Cardiac muscle cell (in vitro differentiated cells and primary cell): ENCODE results near the gene NEO1. TPM values are rescaled to one million over a fixed set of nuclear protein-coding genes. Genes with fewer than 3 reads are reported as not detected.
"Not testable (repeated sequence)": the region's sequence is repeated elsewhere in the genome, so short reads cannot be mapped to it uniquely, and the experiment has no call there.

Source experiments
- DNase-seq, 2 donors: peaks; one replicate each; pipeline versions ENCODE4 v3.0.0 to v3.0.0-alpha.2; 2010 to 2017; ENCODE audit warnings: low read depth in 1 of 2, low spot score in 1 of 2
- H3K27ac ChIP-seq: fragments of 200-600 bp; sonication (generic); 2 replicates; pipeline ENCODE4 v1.5.1; 2016
- H3K27me3 ChIP-seq: fragments of 200-600 bp; sonication (generic); 2 replicates; pipeline ENCODE4 v1.6.0; 2016; ENCODE audit warnings: control low read depth
- H3K36me3 ChIP-seq: fragments of 200-600 bp; sonication (generic); 2 replicates; pipeline ENCODE4 v1.5.1; 2016; ENCODE audit warnings: control low read depth
- H3K4me1 ChIP-seq: fragments of 200-600 bp; sonication (generic); 2 replicates; pipeline ENCODE4 v1.8.1; 2017; ENCODE audit warnings: low read depth, mild to moderate bottlenecking, mixed run types
- H3K4me3 ChIP-seq: fragments of 200-600 bp; sonication (generic); 2 replicates; pipeline ENCODE4 v1.5.1; 2016; ENCODE audit warnings: mild to moderate bottlenecking
- H3K9me3 ChIP-seq: fragments of 200-600 bp; sonication (generic); 2 replicates; pipeline ENCODE4 v1.5.1; 2017; ENCODE audit warnings: low read depth, mild to moderate bottlenecking, control low read depth
- polyA plus RNA-seq: library from polyadenylated mRNA; unstranded; fragments of >200 nt; fragmentation: Nextera tagmentation; extraction: Ambion mirVana; gene quantifications from 2 replicates; pipeline ENCODE4 v1.2.1, GENCODE V29; 2016
- total RNA-seq: library from RNA; depleted of rRNA; stranded (reverse); fragments of >200 nt; gene quantifications from 2 replicates; pipeline ENCODE4 v1.2.3, GENCODE V29; 2016
- TF ChIP-seq, protein P1 (sequence below): IDR thresholded peaks from 2 replicates; pipeline ENCODE4 v1.5.1; 2012; ENCODE audit warnings: low read depth, mild to moderate bottlenecking, low read length

The NEO1 gene
- total and polyA plus RNA-seq, 2 experiments from 2014 or later = 12.9 to 37.4 TPM

DNA sequence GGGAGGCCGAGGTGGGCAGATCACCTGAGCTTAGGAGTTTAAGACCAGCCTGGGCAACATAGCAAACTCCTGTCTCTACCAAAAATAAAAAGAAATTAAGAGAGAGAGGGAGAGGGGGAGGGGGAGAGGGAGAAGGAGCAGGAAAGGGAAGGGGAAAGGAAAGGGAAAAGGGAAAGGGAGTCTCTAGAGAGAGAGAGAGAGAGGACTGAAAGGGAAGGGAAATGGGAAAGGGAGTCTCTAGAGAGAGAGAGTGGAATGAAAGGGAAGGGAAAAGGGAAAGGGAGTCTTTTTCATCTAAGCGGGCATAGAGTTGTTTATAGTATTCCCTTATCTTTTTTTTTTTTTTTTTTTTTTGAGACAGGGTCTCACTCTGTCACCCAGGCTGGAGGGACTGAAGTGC lies 148.1 kb downstream of the NEO1 start:
- Histone ChIP-seq H3K9me3 (no peaks in the 10 kb centered on the region), H3K4me1 (no peaks in the 10 kb centered on the region), H3K36me3 (no peaks in the 10 kb centered on the region), H3K27me3 (no peaks in the 10 kb centered on the region), H3K4me3 (no peak overlapping the region), H3K27ac (no peak overlapping the region)
- TF ChIP-seq, protein P1, sequence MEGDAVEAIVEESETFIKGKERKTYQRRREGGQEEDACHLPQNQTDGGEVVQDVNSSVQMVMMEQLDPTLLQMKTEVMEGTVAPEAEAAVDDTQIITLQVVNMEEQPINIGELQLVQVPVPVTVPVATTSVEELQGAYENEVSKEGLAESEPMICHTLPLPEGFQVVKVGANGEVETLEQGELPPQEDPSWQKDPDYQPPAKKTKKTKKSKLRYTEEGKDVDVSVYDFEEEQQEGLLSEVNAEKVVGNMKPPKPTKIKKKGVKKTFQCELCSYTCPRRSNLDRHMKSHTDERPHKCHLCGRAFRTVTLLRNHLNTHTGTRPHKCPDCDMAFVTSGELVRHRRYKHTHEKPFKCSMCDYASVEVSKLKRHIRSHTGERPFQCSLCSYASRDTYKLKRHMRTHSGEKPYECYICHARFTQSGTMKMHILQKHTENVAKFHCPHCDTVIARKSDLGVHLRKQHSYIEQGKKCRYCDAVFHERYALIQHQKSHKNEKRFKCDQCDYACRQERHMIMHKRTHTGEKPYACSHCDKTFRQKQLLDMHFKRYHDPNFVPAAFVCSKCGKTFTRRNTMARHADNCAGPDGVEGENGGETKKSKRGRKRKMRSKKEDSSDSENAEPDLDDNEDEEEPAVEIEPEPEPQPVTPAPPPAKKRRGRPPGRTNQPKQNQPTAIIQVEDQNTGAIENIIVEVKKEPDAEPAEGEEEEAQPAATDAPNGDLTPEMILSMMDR = no peak
- DNase-seq = no peak

DNA sequence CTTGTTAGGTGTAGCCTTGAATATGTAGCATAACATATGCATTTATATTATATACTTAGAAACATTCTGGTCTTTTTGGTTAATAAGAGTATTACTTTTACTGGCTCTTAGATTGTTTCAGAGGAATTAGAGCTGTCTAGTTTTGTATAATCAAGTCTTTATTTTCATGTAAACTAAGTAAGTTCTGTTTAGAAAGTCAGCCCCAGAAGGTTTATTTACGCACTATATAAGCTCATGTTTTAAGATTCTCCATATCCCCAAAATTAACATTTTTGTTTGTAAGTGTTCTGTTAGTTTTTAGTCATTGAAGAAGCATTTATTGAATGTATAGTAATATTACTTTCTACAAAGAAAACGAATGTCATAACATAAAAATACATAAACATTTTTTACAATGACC lies 158.4 kb downstream of the NEO1 start:
- Histone ChIP-seq H3K27ac (no peak overlapping the region), H3K36me3 (no peaks in the 10 kb centered on the region), H3K27me3 (no peaks in the 10 kb centered on the region), H3K9me3 (no peaks in the 10 kb centered on the region), H3K4me3 (no peak overlapping the region), H3K4me1 (no peaks in the 10 kb centered on the region)
- DNase-seq = no peak
- TF ChIP-seq, protein P1 = no peak

DNA sequence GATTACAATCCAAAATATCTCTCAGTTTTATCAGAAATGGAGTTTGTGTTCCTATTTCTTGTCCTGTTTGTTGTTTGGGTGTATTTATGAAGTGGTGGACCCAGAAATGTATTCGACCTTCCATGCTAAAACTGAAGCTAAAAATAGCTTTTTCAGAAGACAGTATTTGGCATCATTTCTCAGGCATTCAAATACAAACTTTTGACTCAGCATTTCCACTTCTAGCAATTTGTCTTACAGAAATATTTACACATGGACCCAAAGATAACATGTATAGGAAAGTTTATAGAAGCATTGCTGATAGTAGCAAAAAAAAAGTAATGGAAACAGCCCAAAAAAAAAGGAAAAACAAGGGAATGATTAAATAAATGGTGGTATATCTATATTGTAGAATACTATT lies 160.2 kb downstream of the NEO1 start:
- peak in 1 of 2 donors; percentile 36 for DNase-seq
- H3K9me3 ChIP-seq = no peaks in the 10 kb centered on the region
- no peaks in the 10 kb centered on the region for H3K27me3 ChIP-seq
- H3K4me3 ChIP-seq = no peak overlapping the region
- TF ChIP-seq, protein P1 = no peak
- no peak overlapping the region for H3K27ac ChIP-seq
- no peaks in the 10 kb centered on the region for H3K4me1 ChIP-seq
- no peaks in the 10 kb centered on the region for H3K36me3 ChIP-seq

DNA sequence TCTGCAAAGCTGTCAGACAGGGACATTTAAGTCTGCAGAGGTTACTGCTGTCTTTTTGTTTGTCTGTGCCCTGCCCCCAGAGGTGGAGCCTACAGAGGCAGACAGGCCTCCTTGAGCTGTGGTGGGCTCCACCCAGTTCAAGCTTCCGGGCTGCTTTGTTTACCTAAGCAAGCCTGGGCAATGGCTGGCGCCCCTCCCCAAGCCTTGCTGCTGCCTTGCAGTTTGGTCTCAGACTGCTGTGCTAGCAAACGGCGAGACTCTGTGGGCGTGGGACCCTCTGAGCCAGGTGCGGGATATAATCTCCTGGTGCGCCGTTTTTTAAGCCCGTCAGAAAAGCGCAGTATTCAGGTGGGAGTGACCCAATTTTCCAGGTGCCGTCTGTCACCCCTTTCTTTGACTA lies 169.2 kb downstream of the NEO1 start:
- H3K4me1 ChIP-seq, H3K9me3 ChIP-seq, H3K27ac ChIP-seq, H3K27me3 ChIP-seq, DNase-seq, H3K4me3 ChIP-seq, H3K36me3 ChIP-seq: not testable (repeated sequence)

DNA sequence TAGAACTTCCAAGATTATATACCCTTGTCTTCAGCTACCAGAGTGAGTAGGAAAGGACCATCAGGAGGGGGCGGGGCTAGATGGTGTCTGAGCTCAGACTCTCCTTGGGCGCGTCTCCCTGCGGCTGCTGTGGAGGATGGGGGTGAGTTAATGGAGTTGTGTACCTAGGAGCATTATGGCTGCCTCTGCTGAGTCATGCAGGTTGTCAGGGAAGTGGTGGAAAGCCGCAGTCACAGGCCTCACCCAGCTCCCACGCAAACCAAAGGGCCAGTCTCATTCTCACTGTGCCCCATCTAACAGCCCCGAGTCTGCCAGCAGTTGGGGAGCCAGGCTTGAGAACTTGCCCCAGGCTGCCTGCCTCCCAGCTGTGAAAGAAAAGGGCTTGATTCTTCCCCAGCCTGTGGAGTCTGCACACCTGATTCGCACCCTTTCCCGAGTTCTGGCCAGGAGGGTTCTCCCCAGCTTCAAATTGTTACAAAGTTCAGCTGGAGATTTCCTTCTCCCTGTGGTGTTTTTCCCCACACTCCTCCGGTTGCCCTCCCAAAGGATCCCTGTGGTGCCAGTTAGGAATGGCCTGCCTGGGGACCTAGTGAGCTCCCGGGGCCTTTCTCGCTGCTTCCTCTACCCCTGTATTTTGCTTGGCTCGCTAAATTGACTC lies 173.2 kb downstream of the NEO1 start:
- H3K27me3 ChIP-seq = no peaks in the 10 kb centered on the region
- no peaks in the 10 kb centered on the region for H3K4me1 ChIP-seq
- H3K9me3 ChIP-seq = no peaks in the 10 kb centered on the region
- H3K4me3 ChIP-seq = no peak overlapping the region
- TF ChIP-seq, protein P1 = no peak
- H3K36me3 ChIP-seq = no peaks in the 10 kb centered on the region
- no peak overlapping the region for H3K27ac ChIP-seq
- no peak for DNase-seq

DNA sequence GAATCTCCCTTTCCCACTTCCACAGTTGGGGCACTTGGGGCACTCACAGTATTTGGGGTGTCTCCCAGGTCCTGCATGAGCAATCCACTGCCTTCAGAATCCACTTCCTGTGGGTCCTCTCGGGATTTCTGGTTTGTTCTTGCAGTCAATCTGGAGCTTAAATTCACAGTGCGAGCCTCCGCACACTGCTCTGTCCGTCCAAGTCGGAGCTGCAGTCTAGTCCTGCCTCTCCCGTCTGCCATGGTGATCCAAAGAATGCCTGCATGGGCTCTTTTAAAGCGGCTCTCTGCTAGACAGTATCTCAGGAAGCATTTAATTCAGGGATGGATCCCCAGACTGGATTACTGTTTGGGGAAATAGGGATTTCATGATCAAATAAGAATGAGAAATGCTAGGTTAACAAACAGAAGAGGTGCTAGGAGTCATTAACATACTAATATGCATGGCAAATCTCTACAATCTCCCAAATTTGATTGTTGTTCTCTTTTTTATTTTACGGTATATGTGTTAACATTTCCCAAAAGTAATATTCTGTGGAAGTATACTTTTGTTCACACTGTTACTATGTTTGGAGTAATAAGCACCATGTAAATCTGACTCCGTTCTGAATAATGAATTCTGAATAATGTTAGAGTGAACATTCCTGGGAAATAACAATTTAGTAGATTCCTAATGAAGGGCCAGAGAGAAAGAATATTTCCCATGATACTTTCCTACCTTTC lies 174.0 kb downstream of the NEO1 start:
- DNase-seq = peak in 1 of 2 donors; percentile 27
- Histone ChIP-seq H3K36me3 (no peaks in the 10 kb centered on the region), H3K9me3 (no peaks in the 10 kb centered on the region), H3K27me3 (no peaks in the 10 kb centered on the region), H3K27ac (no peak overlapping the region), H3K4me1 (no peaks in the 10 kb centered on the region), H3K4me3 (no peak overlapping the region)
- TF ChIP-seq, protein P1 = no peak
